Activated CD8-positive, alpha-beta memory T cell treated with anti-CD3 and anti-CD28 coated beads, Interleukin-2, amount 50 U/mL, for 48 hours (primary cell): ENCODE measurements around the gene MINPP1.
"Not testable (repeated sequence)": the region's sequence is repeated elsewhere in the genome, so short reads cannot be mapped to it uniquely, and the experiment has no call there.

Source experiments
- DNase-seq: peaks from one replicate; pipeline ENCODE4 v3.0.0-alpha.2; 2020

The MINPP1 gene

DNA sequence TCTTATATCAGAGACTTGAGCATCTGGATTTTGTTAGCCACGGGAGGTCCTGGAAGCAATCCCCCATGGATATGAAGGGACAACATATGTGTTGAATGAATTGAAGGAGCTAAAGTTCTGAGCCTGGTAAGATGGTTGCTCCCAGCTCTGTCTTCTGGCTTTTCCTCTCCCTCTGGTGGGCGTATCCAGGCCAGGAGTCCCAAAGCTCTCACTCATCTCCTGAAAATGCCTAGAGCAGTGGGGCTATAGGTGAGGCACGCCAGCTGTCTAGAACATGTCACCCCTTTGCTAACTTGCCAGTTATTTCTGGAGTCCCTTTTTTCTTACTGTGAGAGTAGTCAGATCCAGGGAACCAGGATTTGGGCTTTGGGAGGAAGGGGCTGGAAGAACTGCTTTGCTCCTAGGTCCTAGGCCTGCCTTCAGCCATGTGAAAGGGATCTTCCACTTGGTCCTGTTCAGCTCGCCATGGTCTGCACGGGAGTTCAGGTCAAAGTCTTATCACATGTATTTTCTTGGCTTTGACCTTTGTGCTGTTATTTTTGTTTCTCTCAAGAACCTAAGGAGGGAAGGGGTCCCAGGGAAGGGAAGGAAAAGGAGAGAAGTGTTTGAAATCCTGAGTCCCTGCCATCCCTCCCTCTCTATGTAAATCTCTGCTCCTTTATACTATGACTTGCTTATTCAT is 73.6 kb downstream of the MINPP1 start:
- DNase-seq: no peak

DNA sequence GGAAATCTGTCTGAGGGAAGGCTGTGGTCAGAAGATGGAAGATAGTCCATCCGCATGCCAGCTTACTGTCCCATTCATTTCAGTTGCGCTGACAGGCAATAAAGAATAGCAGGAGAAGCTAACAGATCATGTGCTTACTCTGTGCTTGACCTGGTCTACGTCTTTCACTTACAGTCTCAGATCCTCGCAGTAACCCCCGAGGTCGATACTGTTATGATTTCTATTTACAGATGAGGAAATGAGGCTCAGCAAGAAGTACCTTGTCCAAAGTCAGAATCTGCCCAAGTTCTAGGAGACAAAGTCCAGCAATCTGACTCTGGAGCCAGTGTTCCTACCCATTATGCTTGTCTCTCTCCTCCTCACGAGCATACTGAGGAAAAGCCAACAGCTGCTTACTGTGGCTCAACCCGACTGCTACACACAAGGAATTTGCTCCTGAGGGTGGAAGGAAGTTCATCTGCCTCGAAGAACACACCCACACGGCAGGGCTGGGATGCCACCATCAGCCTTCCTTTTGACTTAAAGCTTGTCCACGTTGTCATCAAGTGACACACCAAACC is 74.2 kb downstream of the MINPP1 start:
- no peak for DNase-seq

DNA sequence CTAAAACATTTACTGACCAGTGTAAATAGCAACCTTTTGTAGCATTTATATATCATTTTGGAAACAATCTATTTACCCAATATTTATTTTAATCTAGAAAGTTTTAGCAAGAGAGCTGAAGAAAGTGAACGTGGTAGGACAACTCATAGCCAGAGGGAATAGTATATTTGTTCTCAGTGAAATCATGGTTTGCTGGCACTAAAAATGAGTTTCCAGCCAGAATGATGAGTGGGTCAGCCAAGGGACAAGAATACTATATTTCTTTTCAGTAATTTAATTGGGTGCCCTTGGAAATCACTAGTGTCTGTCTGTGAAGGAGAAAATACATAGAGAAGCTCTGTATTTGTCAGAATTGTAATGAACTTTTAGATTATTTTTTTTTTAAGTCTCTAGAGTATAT is 74.9 kb downstream of the MINPP1 start:
- DNase-seq: no peak

DNA sequence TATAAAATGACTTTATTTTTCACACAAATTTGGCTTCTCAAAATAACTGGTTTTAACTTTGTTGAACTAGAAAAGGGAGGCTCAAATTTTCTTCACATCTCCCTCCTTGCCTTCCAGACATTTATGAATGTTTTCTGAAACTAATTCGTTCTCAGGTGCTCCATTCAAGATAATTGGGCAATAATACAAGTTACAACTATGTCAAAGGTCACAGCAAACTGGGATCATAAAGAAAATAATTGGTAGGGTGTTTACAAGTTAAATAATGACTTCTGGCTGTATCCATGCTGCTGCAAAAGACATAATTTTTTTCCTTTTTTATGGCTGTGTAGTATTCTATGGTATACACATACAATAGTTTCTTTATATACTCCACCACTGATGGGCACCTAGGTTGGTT is 75.3 kb downstream of the MINPP1 start:
- no peak for DNase-seq

DNA sequence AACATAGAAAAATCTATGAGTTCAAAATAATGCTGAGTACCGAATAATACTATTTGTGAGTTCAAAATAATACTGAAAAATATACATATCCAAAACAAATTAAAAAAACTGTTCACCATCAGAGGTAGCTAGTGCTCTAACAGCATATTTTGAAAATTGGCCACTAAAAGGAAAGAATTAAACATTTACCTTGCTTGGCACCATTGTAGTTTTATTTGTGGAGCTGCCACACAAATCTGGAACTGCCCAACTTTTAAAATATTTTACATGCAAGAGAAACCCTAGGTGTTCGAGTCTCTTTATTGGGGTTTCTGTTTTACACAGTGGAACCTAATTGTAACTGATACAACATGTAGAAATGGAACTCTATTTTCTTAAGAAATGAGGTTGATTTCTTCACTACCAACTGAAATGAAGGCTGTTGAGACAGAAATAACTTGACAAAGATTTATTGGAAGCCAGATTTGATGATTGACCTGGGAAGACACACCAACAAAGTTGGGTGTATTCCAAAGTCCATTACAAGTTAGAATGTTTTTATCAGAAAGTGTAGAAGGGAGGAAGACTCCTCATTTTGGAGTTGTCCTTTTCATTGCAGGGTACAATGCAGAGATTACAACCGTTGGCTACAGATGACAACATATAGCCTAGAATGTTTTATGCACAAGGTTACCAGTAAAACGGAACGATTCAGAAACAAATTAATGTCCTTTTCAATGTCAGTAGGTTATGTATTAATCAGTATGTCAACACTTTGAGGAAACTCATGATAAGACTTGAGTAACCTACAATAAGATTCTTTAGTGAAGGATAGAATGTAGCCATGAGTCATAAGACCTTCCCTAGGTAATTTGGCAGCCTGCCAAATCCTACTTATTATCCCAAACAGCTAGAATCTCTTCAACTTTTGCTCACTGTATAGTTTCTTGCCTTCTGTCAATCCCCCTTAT is 81.1 kb downstream of the MINPP1 start:
- no peak for DNase-seq

DNA sequence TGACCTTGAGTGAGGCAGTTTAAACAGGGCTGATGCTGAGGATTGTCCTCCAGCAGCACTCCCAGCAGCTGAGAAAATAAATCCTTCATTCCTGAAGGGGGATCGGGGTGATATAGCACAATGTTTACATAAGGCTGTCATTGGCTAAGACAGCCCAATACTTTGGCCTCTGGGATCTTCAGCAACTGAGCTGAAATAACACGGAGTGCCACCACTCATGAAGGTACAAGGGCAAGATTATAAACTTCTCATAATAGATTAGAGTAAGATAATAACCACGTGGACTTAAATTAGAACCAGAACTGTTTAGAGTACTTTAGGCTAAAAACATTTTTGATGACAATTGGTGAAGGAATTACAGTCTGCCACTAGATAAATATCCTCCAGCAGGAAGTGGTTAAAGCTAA is 85.0 kb downstream of the MINPP1 start:
- DNase-seq: no peak

DNA sequence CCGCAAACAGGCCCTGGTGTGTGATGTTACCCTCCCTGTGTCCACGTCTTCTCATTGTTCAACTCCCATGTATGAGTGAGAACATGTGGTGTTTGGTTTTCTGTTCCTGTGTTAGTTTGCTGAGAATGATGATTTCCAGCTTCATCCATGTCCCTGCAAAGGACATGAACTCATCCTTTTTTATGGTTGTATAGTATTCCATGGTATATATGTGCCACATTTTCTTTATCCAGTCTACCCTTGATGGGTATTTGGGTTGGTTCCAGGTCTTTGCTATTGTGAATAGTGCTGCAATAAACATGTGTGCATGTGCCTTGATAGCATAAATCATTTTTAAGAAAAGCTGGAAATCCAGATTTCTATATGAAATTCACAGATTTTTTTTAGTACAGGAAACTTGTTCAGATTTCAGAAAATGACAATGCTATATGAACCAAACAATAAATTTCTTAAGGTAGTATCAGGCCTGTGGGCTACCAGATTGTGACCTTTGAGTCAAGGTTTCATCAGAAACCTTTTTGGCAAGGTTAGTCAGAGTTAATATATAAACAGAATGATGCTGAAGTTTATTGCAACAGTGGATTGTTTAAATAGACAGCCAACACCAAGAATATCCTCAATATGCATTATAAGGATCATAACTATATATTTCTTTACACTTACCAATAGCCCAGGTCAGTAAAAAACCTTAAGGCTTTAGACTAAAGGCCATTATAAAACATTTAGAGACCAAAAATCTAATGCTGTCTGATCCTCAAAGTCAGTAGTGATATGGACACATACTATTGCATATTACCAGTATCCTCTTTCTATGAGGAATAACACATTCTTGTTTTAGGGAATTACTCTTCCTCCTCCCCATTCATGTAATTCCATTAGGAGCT is 86.3 kb downstream of the MINPP1 start:
- no peak for DNase-seq

DNA sequence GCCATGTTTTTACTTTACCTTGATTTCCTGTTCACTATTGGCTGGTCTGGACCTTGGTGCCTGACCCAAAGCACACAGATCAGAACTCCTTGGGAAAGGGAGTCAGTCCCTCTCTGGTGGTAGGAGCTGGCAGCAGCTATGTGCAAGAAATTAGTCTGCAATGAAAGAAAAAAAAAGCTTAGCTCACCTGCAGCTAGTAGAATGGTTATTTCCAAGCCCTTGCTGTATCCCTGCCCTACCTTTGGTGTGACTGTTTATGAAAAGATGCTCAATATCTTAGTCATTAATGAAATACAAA is 86.8 kb downstream of the MINPP1 start:
- DNase-seq: no peak

DNA sequence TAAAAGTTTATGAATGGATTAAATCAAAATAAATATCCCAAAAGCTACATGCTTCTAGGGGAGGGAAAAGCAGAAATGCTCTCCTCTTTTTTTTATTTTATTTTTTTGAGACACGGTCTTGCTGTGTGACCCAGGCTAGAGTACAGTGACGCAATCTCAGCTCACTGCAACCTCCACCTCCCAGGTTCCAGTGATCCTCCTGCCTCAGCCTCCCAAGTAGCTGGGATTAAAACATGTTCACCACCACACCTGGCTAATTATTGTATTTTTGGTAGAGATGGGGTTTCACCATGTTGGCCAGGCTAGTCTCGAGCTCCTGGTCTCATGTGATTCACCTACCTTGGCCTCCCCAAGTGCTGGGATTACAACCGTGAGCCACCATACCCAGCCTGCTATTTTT is 88.2 kb downstream of the MINPP1 start:
- not testable (repeated sequence) for DNase-seq

DNA sequence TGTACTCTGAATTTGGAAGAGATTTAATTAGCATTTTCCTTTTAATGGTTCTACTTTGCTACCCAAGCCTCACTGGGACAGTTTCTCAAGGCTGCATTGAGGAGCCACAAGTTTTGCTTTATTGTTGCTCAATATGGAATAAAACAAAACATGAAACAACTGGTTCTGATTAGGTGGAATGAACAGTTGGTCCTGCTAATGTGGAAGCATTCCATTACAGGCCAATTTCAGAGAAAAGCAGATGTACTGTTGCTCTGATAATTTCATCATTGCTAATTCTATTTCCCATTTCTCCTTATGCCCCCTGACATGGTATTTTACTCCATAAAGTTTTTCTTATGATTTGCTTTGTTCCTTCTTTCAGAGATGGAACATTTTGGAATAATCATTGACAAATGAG is 89.0 kb downstream of the MINPP1 start:
- no peak for DNase-seq

DNA sequence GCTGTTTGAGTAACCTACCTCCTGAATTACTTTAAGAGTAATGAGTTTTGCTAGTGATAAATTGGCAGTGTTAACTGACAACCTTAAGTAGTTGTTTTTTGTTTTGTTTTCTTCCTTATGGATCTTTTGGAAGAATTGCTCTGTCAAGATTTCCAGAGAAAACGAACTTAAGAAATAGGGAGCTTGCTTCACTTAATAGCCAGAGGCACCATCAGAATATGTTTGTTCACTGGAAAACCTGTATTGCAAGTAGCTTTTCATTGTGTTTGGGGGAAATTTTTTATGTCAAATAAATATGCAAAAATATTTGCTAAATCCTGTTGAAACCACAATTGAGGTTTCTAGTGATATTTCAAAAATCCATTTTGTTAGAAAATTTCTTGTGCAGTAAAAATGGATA is 89.5 kb downstream of the MINPP1 start:
- no peak for DNase-seq

DNA sequence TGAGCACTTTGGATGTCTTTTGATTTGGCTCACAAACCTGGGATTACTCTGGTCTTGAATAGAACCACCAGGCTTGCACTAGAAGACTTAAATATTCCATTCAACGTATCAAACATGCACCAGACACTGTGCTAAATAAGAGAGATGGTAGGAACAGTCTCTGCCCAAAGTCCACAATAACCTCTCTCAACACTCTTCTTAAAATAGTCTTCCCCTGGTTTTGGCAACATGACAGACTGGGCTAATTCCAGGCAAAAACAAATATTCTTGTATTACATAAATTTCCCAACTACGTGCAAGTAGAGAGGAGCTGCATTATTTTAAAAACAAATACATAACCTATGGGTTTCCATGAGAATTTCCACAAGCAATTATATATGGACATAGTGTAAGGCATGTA is 90.2 kb downstream of the MINPP1 start:
- no peak for DNase-seq

DNA sequence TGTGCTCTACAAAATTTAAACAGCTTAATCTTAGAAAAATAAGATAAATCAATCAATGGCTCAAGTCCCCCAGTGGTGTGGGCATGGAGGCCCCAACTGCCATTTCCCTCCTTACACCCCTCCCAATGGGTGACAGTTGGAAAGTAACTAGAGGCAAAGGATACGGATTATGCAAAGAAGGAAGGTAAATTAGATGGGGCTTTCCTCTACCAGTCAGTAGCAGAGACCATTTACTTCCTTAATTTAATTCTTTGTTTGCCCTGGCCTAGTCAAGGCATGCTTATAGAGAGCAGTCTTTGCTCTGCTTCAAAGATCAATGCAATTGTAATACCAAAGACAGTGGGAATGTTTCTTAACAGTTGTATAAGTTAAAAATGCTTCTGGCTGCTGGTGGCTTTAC is 91.7 kb downstream of the MINPP1 start:
- no peak for DNase-seq

DNA sequence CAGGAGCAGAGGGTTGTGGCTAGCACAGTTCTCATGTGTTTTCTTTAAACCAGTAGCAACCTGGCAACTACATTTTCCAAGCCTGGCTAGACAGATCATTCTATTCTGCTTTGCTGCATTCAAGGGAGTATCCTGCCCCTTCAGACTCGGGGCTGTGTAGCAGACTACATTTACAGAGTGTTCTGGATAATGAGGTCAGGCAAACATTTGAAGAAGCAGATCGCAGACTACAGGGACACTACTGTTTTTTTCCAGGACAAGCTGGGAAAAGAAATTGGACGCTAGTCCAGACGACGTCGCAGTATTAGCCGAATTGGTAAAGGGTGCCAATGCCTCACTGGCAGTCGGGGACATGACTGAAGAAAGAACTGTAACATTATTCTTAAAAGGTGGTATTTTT is 94.0 kb downstream of the MINPP1 start:
- DNase-seq: no peak

DNA sequence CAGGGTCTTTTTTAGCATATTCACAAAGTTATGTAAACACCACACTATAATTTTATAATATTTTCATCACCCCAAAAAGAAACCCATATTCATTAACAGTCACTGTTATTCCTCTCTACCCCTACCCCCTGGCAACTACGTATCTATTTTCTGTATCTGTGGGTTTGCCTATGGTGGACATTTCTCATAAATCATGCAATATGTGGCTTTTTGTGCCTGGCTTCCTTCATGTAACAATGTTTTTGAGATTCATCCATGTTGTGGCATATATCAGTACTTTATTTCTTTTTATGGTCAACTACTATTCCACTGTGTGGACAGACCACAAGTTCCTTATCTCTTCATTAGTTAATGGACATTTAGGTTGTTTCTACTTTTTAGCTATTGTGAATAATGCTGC is 95.9 kb downstream of the MINPP1 start:
- DNase-seq: no peak
